Calu3 (cell line): ENCODE results near the gene PCSK6. TPM values are rescaled to one million over a fixed set of nuclear protein-coding genes. Genes with fewer than 3 reads are reported as not detected.
A peak's percentile ranks its signal among the peaks of the same experiment; 100 is the strongest.

Experiments
- BruUV-seq: library from RNA; stranded (reverse); fragments of 400-500 nt; replicated peaks from 2 replicates; lab custom pipeline; 2021; lab: Mats Ljungman, UMichigan
- CTCF ChIA-PET: fragments of 300-600 bp; sonication (Branson Sonifier 250); formaldehyde crosslinking; loops from one replicate; lab custom pipeline; 2022; ENCODE audit warnings: antibody characterized with exemption; lab: Charles Lee
- DNase-seq: peaks from one replicate; pipeline ENCODE4 v3.0.0; 2022
- H3K27ac Mint-ChIP-seq: one replicate; pipeline ENCODE4 v1.8.0; 2022; ENCODE audit warnings: mixed read lengths; ENCODE audit not compliant: unreplicated experiment
- H3K27me3 Mint-ChIP-seq: one replicate; pipeline ENCODE4 v1.8.0; 2022; ENCODE audit warnings: mixed read lengths; ENCODE audit not compliant: unreplicated experiment
- H3K36me3 Mint-ChIP-seq: one replicate; pipeline ENCODE4 v1.8.0; 2022; ENCODE audit warnings: mild to moderate bottlenecking, moderate library complexity, mixed read lengths; ENCODE audit not compliant: insufficient read depth, unreplicated experiment
- H3K4me1 Mint-ChIP-seq: one replicate; pipeline ENCODE4 v1.8.0; 2022; ENCODE audit warnings: mild to moderate bottlenecking, low read depth, mixed read lengths; ENCODE audit not compliant: unreplicated experiment
- H3K4me3 Mint-ChIP-seq: one replicate; pipeline ENCODE4 v1.8.0; 2022; ENCODE audit warnings: mild to moderate bottlenecking, low read depth, moderate library complexity, mixed read lengths; ENCODE audit not compliant: unreplicated experiment
- H3K9me3 Mint-ChIP-seq: one replicate; pipeline ENCODE4 v1.8.0; 2022; ENCODE audit warnings: low read depth, mixed read lengths; ENCODE audit not compliant: unreplicated experiment
- intact Hi-C: fragments of 100-400 bp; cut with micrococcal nuclease; formaldehyde crosslinking; loops from one replicate; pipeline ENCODE4 v1.10.0; 2022; ENCODE audit not compliant: unreplicated experiment
- total RNA-seq: library from RNA; stranded (reverse); gene quantifications from 2 replicates; pipeline ENCODE4 v1.2.3, GENCODE V29; 2022
- TF ChIP-seq, protein P1 (sequence below): fragments of 200-600 bp; IDR thresholded peaks from one replicate; pipeline ENCODE4 v1.8.0; 2022; ENCODE audit warnings: antibody characterized with exemption; ENCODE audit not compliant: unreplicated experiment

Gene PCSK6
- total RNA-seq, 1 experiment from 2014 or later, result 5.1 TPM

DNA sequence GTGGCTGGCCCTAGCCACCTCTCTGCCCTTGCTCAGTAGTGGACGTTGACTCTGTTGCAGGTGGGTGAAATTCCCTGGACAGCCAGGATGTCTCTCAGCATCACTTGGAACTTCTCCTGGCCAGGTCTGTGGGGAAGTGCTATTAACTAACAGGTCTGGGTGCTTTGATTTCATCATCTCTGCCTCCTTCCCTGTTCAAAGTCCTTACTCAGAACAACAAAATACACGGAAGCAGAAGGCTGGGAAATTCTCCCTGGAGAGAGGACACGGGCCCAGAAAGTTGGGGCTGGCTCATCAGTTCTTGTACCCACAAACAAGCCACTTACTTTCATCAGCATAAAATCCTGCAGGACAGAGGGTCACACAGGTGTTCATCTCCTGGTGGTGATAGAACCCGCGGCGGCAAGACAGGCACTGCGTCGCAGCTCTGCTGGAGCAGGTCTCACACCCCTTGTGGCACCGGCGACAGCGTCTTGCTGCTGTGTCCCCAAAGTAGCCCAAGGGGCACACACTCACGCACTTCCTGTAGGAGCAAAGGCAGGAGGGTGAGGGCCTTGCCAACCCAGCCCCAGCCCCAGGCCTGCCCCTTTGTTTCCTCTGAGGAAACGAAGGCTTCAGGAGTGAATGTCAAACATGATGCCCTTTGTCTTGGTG lies 164.9 kb downstream of the PCSK6 start:
- H3K4me3 Mint-ChIP-seq, result no peak overlapping the region
- peaks cover 35% of the 10 kb centered on the region for H3K27me3 Mint-ChIP-seq
- peak overlapping the region; percentile 2 for H3K27ac Mint-ChIP-seq
- TF ChIP-seq, protein P1, sequence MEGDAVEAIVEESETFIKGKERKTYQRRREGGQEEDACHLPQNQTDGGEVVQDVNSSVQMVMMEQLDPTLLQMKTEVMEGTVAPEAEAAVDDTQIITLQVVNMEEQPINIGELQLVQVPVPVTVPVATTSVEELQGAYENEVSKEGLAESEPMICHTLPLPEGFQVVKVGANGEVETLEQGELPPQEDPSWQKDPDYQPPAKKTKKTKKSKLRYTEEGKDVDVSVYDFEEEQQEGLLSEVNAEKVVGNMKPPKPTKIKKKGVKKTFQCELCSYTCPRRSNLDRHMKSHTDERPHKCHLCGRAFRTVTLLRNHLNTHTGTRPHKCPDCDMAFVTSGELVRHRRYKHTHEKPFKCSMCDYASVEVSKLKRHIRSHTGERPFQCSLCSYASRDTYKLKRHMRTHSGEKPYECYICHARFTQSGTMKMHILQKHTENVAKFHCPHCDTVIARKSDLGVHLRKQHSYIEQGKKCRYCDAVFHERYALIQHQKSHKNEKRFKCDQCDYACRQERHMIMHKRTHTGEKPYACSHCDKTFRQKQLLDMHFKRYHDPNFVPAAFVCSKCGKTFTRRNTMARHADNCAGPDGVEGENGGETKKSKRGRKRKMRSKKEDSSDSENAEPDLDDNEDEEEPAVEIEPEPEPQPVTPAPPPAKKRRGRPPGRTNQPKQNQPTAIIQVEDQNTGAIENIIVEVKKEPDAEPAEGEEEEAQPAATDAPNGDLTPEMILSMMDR, result no peak
- DNase-seq, result peak; percentile 54
- intact Hi-C loops, result no loop called here
- H3K4me1 Mint-ChIP-seq, result peaks cover 16% of the 10 kb centered on the region
- CTCF ChIA-PET, result no interaction called here
- no peaks in the 10 kb centered on the region for H3K9me3 Mint-ChIP-seq
- no TSS peak for BruUV-seq
- no peaks in the 10 kb centered on the region for H3K36me3 Mint-ChIP-seq

DNA sequence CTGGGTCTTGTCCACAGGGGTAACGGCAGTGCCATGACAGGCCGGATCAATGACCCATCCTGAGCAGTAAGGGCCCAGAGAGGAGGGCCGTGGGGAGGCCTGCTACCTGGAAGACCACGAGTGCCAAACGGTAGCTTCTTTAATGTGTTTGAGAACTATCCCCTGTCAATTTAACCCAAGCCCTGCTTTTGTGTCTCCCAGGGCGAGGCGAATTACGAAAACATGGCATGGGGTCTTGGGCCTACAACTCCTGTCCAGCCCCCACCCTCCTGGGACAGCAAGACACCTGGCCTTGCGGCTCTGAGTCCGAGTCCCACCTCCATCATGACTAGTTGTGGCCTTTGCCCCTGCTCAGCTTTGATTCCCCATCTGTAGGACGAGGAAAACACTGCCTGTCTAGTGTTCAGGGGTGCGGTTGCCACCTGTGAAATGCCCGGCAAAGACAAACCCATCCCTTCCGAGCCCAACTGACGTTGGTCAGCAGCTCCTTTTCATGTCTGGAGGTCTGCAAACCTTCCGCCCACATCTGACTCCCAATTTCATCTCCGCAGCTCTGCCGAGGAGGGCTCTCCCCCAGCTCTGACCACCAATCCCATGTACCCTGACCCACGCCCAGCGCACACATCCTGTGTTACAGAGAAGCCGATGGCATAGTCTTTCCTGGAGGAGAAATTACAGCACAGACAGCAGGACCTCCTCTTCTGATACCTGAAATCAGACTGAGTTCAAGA lies 165.5 kb downstream of the PCSK6 start:
- CTCF ChIA-PET, result no interaction called here
- intact Hi-C loops, result no loop called here
- no TSS peak for BruUV-seq

DNA sequence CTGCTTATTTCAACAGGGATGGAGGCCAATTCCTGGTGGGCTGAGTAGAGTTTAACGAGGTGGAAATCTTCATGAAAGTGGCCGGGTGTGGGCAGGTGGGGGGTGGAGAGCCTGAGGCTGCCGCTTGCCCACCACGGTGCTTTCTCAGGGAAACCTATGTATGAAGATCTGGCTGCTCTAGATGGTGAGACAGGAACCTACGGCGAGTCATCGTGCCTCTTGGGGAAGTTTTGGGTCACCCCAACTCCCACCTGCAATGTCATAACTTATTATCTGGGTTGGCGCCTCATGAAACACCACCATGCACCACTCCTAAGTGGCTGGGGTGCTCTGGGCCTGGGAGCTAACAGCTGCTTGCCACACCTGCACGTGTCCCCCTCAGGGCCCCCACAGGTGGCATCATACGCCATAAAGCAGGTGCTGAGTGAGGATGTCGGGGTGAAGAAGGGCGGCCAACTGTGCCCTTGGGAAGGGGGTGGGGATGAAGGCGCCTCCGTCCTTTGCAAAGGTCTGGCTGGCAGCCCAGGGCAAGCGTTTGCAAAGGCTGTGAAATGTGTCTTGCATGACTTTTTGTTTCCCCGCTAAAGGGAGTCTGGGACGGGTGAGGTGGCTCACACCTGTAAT lies 166.5 kb downstream of the PCSK6 start:
- CTCF ChIA-PET, result no interaction called here
- no peak overlapping the region for H3K4me3 Mint-ChIP-seq
- peaks cover 43% of the 10 kb centered on the region for H3K27me3 Mint-ChIP-seq
- TF ChIP-seq, protein P1, result no peak
- H3K4me1 Mint-ChIP-seq, result peaks cover 16% of the 10 kb centered on the region
- no peak for DNase-seq
- H3K9me3 Mint-ChIP-seq, result no peaks in the 10 kb centered on the region
- no peak overlapping the region for H3K27ac Mint-ChIP-seq
- intact Hi-C loops, result no loop called here
- no peaks in the 10 kb centered on the region for H3K36me3 Mint-ChIP-seq
- BruUV-seq, result no TSS peak

More for the DNA sequence above, 165.5 kb downstream of the PCSK6 start:
- Mint-ChIP-seq H3K9me3 (no peaks in the 10 kb centered on the region), H3K4me1 (peaks cover 16% of the 10 kb centered on the region), H3K4me3 (no peak overlapping the region), H3K27ac (peak overlapping the region; percentile 2), H3K36me3 (no peaks in the 10 kb centered on the region), H3K27me3 (peaks cover 39% of the 10 kb centered on the region)
- no peak for DNase-seq
- TF ChIP-seq, protein P1, result no peak

DNA sequence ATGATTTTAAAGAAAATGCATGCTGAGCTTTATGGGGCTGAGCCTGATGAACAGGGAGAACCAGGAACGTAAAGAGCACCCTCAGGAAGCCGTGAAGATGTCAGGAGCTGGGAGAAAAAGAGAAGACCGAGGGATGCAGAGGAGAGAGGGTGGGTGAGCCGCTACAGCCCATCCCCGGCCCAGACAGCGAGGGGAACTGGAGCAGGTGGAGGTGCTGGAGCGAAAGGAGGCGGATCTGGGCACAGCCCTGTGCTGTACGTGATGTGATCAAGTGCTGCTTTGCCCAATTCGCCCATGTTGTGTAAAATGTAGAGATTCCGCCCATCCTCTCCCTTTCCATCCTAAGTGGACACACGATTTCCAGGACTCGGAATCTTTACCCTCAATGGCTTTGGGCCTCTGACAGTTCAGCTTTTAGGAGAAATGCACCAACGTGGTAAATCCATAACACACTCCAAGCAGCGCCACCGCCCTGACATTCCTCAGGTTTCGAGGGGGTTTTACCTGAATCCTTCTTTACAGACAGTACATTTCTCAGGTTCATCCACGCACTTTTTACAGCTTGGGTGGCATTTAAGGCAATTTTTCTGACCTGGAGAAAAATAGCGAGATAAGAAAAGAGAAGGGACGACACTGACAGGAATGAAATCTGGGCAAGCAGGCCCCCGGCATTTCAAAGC lies 167.4 kb downstream of the PCSK6 start:
- no peaks in the 10 kb centered on the region for H3K36me3 Mint-ChIP-seq
- H3K27ac Mint-ChIP-seq, result no peak overlapping the region
- intact Hi-C loops, result no loop called here
- BruUV-seq, result no TSS peak
- no peaks in the 10 kb centered on the region for H3K9me3 Mint-ChIP-seq
- TF ChIP-seq, protein P1, result no peak
- CTCF ChIA-PET, result no interaction called here
- peaks cover 44% of the 10 kb centered on the region for H3K27me3 Mint-ChIP-seq
- no peak overlapping the region for H3K4me3 Mint-ChIP-seq
- no peak for DNase-seq
- H3K4me1 Mint-ChIP-seq, result peaks cover 16% of the 10 kb centered on the region
